HEK293T (cell line): ENCODE measurements around the gene PRICKLE2.

Source experiments
- BHLHE40 ChIP-seq: fragments of 450-650 bp; IDR thresholded peaks from 2 replicates; pipeline ENCODE4 v1.6.1; 2016; ENCODE audit warnings: mild to moderate bottlenecking, moderate library complexity, borderline replicate concordance
- ELF4 ChIP-seq: fragments of 450-650 bp; IDR thresholded peaks from 2 replicates; pipeline ENCODE4 v1.6.1; 2017; ENCODE audit warnings: antibody characterized with exemption
- FOXM1 ChIP-seq: fragments of 450-650 bp; IDR thresholded peaks from 2 replicates; pipeline ENCODE4 v1.6.1; 2017; ENCODE audit warnings: mild to moderate bottlenecking, borderline replicate concordance
- SP1 ChIP-seq: fragments of 450-650 bp; IDR thresholded peaks from 2 replicates; pipeline ENCODE4 v1.6.1; 2017
- SUZ12 ChIP-seq: fragments of 450-650 bp; IDR thresholded peaks from 2 replicates; pipeline ENCODE4 v1.6.1; 2016; ENCODE audit warnings: mild to moderate bottlenecking
- TARDBP ChIP-seq: fragments of 450-650 bp; IDR thresholded peaks from 2 replicates; pipeline ENCODE4 v1.6.1; 2016

DNA sequence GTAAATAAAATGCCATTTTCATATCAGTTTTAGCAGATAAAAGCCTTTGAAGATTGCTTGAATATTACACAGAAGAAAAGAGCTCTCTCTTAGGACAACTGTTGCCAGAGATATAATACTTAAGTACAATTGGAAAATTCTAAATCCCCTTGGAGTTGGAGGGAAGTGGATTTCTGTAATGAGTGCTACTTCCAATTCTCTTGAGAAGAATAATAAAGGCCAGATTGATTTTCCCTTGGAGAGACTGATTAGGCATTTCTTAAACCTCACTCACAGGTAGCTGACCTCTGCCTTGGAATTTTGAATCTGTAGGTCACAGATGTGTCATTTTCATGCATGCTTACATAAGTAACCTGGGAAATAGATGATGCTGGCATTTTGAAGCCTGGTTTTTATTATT is 172.1 kb downstream of the PRICKLE2 start:
- TF ChIP-seq TARDBP (no peak), SUZ12 (no peak), SP1 (no peak), ELF4 (no peak), BHLHE40 (no peak), FOXM1 (no peak)
